Astrocyte of the spinal cord (primary cell): ENCODE measurements around the gene ZNHIT6.
"Not testable (repeated sequence)": the region's sequence is repeated elsewhere in the genome, so short reads cannot be mapped to it uniquely, and the experiment has no call there.

ENCODE experiments used
- DNase-seq: peaks from one replicate; pipeline ENCODE4 v3.0.0; 2011; ENCODE audit warnings: low read depth, low spot score
- H3K4me3 ChIP-seq: 2 replicates; pipeline ENCODE4 v1.5.1; 2011; ENCODE audit warnings: low read depth, mild to moderate bottlenecking, low read length, moderate library complexity
- CTCF ChIP-seq: IDR thresholded peaks from 2 replicates; pipeline ENCODE4 v1.5.1; 2012; ENCODE audit warnings: low read depth, mild to moderate bottlenecking, low read length, inconsistent platforms
- in situ Hi-C: cut with HindIII; loops from 2 replicates; pipeline ENCODE4 v1.10.0; 2017; ENCODE audit warnings: low sequenced_read_pairs

The ZNHIT6 gene

GRCh38 chr1:85718678-85719340 lies 10.6 kb upstream of the ZNHIT6 start:
- no peak overlapping the region for H3K4me3 ChIP-seq
- no peak for TF ChIP-seq CTCF
- in situ Hi-C loops, result no loop called here
- DNase-seq, result no peak

- H3K4me3 ChIP-seq, in situ Hi-C loops, DNase-seq: not testable (repeated sequence)
Measured at GRCh38 chr1:85714418-85715114, 6.3 kb upstream of the ZNHIT6 start.

GRCh38 chr1:85708829-85709227 lies 595 bp upstream of the ZNHIT6 start:
- in situ Hi-C loops, result no loop called here
- DNase-seq, result no peak
- H3K4me3 ChIP-seq, result peak overlapping the region; percentile 67
- TF ChIP-seq CTCF, result no peak

GRCh38 chr1:85707267-85707989 lies 805 bp downstream of the ZNHIT6 start:
- in situ Hi-C loops, result no loop called here

GRCh38 chr1:85705940-85706339 lies 2.3 kb downstream of the ZNHIT6 start:
- no peak for TF ChIP-seq CTCF
- H3K4me3 ChIP-seq, result no peak overlapping the region
- no peak for DNase-seq
- in situ Hi-C loops, result no loop called here

More at GRCh38 chr1:85707267-85707989, 805 bp downstream of the ZNHIT6 start:
- peak overlapping the region; percentile 67 for H3K4me3 ChIP-seq
- DNase-seq, result no peak
- TF ChIP-seq CTCF, result no peak

GRCh38 chr1:85700422-85700821 lies 7.8 kb downstream of the ZNHIT6 start:
- no peak overlapping the region for H3K4me3 ChIP-seq
- TF ChIP-seq CTCF, result no peak
- DNase-seq, result no peak
- in situ Hi-C loops, result no loop called here

- no peak for TF ChIP-seq CTCF
- in situ Hi-C loops, result loop anchor here (25.0 kb wide), 1 partner anchor 386 kb away; no protein-coding TSS in a partner anchor
- H3K4me3 ChIP-seq, result no peak overlapping the region
- no peak for DNase-seq
Measured at GRCh38 chr1:85697895-85698294, 10.3 kb downstream of the ZNHIT6 start.
